HEK293 (cell line): Measurements from ENCODE around the gene CALCOCO1.

ENCODE experiments used
- KLF7 ChIP-seq: fragments of 450-650 bp; formaldehyde crosslinking; IDR thresholded peaks from 2 replicates; pipeline ENCODE4 v1.5.1; 2016; ENCODE audit warnings: missing biosample characterization, missing genetic modification characterization, borderline replicate concordance
- REST ChIP-seq: fragments of 450-650 bp; formaldehyde crosslinking; IDR thresholded peaks from 2 replicates; pipeline ENCODE4 v1.5.1; 2016; ENCODE audit warnings: missing biosample characterization, missing genetic modification characterization
- ZEB2 ChIP-seq: fragments of 450-650 bp; formaldehyde crosslinking; IDR thresholded peaks from 2 replicates; pipeline ENCODE4 v1.5.1; 2016; ENCODE audit warnings: missing biosample characterization, missing genetic modification characterization
- ZNF391 ChIP-seq: fragments of 450-650 bp; formaldehyde crosslinking; IDR thresholded peaks from 2 replicates; pipeline ENCODE4 v1.5.1; 2016; ENCODE audit warnings: low read depth, missing biosample characterization, missing genetic modification characterization, borderline replicate concordance
- ZNF776 ChIP-seq: fragments of 450-650 bp; formaldehyde crosslinking; IDR thresholded peaks from 2 replicates; pipeline ENCODE4 v1.5.0; 2017; ENCODE audit warnings: missing biosample characterization, missing genetic modification characterization, borderline replicate concordance

GRCh38 chr12:53752192-53752601, 24.9 kb upstream of the CALCOCO1 start:
- no peak for TF ChIP-seq ZNF391
- TF ChIP-seq KLF7 (tag by site-specific recombination): no peak
- TF ChIP-seq ZNF776 (tag by site-specific recombination): no peak
- no peak for TF ChIP-seq ZEB2 (tag by site-specific recombination)
- TF ChIP-seq REST: no peak
